Measurements from ENCODE around the gene KCNF1.

The KCNF1 gene

DNA sequence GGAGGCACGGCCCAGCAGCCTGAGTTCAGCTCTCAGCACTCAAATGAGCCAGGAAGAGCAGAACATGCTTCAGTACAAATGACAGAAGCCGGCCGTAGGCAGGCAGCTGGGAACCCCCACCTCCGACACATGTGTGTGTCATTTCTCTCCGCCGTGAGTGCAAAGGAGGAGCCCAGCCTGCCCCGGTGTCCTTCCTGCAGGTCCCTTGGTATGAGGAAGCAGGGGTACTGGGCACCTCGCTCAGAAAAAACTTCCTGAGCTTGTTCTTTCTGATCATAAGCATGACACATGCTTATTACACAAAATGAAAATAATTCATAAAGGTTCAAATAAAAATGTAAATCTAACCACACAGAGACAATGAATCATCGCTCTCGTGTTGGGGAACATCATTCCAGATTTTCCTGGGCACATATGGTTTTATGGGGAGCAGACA, 35.3 kb downstream of the KCNF1 start:
- DNase-seq (ENCODE audit: extremely low read depth, low read depth), result no peak
- TF ChIP-seq, protein P1, sequence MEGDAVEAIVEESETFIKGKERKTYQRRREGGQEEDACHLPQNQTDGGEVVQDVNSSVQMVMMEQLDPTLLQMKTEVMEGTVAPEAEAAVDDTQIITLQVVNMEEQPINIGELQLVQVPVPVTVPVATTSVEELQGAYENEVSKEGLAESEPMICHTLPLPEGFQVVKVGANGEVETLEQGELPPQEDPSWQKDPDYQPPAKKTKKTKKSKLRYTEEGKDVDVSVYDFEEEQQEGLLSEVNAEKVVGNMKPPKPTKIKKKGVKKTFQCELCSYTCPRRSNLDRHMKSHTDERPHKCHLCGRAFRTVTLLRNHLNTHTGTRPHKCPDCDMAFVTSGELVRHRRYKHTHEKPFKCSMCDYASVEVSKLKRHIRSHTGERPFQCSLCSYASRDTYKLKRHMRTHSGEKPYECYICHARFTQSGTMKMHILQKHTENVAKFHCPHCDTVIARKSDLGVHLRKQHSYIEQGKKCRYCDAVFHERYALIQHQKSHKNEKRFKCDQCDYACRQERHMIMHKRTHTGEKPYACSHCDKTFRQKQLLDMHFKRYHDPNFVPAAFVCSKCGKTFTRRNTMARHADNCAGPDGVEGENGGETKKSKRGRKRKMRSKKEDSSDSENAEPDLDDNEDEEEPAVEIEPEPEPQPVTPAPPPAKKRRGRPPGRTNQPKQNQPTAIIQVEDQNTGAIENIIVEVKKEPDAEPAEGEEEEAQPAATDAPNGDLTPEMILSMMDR (IDR thresholded peaks at IDR 0.05; ENCODE audit: low read depth, low read length, missing control alignments), result no peak
- H3K4me3 ChIP-seq (replicated peaks; ENCODE audit: low read depth, low read length), result no peak overlapping the region

DNA sequence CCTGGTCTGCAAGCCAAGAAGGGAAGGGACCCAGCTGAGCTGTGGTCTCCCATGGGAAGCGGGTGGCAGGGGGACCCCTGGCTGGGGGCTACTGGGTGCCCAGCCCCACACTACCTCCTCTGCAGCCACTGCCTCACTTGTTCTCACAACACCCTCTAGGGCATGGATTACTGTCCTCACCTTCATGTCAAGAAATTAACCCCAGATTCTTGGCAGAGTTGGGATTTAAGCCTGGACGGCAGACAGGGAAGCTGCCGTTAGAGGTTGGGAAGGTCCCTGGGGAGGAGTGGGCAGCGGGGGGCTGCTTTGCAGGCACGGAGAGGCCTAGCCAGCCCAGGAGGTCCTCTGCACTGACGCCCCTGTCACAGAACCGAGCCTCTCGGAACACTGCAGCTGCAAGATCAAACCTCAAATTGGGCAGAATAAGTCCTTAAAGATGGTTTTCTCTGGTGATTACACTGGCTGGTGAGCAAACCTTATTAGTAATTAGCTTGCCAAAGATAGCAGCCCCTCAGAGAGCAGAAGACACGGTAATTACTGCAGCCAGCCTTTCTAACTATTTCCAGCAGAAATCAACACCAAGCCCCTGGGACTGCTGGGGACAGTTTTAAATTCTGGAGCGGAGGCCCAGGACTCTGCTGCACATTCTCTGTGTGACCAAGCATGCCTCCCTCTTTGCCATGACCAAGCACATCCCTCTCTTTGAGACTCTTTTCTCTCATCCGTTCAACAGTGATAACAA, 35.9 kb downstream of the KCNF1 start:
- TF ChIP-seq, protein P1 (IDR thresholded peaks at IDR 0.05; ENCODE audit: low read depth, low read length, missing control alignments), result no peak
- H3K4me3 ChIP-seq (replicated peaks; ENCODE audit: low read depth, low read length), result no peak overlapping the region
- DNase-seq (ENCODE audit: extremely low read depth, low read depth), result no peak

DNA sequence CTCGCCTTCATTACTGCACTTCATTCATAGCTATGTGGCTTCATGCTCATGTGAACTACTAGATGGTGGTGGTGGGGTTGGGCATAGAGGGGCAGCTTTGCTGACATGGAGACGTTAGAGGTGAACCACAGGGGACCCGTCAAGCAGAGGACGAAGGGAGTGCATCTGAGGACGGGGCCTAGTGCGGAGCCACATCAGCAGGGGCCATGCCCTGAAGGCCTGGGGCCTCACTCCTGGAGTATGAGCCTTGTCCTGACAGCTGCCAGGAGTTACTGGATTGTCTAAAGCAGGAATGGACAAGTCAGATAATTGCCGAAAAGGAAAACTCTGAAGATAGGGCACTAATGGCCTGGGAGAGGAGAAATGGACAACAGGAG, 36.4 kb downstream of the KCNF1 start:
- TF ChIP-seq, protein P1 (IDR thresholded peaks at IDR 0.05; ENCODE audit: low read depth, low read length, missing control alignments), result no peak
- no peak for DNase-seq (ENCODE audit: extremely low read depth, low read depth)
- no peak overlapping the region for H3K4me3 ChIP-seq (replicated peaks; ENCODE audit: low read depth, low read length)

DNA sequence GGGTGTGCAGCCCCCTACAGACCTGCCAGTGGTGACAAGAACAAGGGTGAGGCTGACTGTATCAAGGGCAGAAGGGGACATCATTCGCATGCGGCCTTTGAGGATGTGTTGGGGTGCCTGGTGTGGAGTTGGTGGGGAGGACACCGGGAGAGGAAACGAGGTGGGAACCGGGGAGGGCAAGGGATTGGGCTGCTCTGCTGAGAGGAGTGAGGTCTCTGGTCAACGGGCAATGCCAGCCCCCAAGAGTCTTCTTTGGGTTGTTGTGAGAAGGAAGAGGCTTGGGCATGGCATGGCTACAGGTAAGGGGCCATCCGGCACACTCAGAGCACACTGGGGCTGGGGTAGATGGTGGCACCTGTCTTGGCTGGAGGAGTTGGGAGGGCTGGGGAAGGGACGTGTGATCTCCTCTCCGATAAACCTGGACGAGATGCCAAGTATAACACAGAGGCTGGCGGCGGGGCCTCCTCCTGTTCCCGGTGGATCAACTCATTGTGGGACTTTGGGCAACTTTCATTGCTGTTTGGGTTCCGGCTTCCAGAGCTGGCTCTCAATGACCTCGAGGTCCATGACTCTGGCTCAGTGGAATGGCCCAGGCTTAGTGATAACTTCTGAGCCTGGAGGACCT, 37.0 kb downstream of the KCNF1 start:
- no peak for DNase-seq (ENCODE audit: extremely low read depth, low read depth)
- no peak overlapping the region for H3K4me3 ChIP-seq (replicated peaks; ENCODE audit: low read depth, low read length)
- TF ChIP-seq, protein P1 (IDR thresholded peaks at IDR 0.05; ENCODE audit: low read depth, low read length, missing control alignments), result no peak

DNA sequence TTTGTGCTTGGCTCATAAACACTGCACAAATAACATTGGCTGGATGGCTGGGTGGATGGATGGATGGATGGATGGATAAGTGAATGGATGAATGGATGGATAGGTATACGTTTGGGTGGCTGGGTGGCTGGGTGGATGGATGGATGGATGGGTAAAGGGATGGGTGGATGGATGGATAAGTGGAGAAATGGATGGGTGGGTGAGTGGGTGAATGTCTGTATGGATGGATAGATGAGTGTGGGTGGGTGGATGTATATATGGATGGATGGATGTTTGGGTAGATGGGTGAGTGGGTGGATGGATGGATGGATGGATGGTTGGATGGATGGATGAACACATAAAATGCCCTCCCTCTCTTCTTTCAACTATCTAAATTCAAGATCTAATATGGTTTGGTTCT, 38.1 kb downstream of the KCNF1 start:
- TF ChIP-seq, protein P1 (IDR thresholded peaks at IDR 0.05; ENCODE audit: low read depth, low read length, missing control alignments), result no peak
- no peak for DNase-seq (ENCODE audit: extremely low read depth, low read depth)
- H3K4me3 ChIP-seq (replicated peaks; ENCODE audit: low read depth, low read length), result no peak overlapping the region

DNA sequence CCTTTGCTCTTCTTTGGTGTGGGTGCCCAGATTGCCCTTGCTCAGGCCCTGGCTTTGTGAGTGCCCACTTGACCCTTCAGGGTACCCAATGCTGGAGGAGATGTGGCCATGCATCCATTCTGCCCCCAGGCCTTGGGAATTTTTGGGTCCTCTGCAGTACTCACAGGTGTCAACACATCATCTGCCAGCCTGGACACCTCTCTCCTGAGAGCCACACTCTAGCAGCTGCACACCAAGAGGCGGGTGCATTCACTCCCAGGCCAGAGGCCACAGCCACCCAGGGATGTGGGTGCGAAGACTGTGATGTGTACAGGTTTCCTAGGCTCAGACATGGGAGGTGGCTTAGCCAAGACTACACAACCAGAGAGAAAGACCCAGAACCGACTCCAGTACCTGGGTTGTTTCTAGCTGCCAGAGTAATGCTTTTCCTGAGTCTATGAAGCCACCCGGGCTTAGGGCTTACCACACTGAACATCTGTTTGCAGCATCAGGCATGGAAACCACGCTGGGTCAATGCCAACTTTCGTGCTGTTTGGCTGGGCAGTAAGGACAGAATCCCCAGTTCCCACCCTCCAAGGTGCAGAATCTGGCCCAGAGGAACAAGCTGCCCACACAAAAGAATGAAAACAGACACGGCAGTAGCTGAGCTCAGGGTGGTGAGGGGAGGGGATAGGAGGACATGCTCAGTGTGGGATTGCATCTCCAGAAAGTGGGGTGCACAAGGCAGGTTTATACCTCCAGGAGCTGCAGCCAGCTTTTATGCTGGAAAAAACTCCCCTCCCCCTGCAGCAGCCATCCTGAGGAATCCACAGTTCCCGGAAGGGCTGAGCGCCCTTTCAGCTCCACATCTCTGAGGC, 40.1 kb downstream of the KCNF1 start:
- no peak for DNase-seq (ENCODE audit: extremely low read depth, low read depth)
- no peak overlapping the region for H3K4me3 ChIP-seq (replicated peaks; ENCODE audit: low read depth, low read length)
- TF ChIP-seq, protein P1 (IDR thresholded peaks at IDR 0.05; ENCODE audit: low read depth, low read length, missing control alignments), result no peak
